Gastrocnemius medialis (tissue), 4 donors: Measurements from ENCODE around the gene LPGAT1. TPM values are rescaled to one million over a fixed set of nuclear protein-coding genes. Genes with fewer than 3 reads are reported as not detected.

Experiments used
- ATAC-seq, 2 donors: fragments of 150-250 bp; one replicate each; pipeline ENCODE4 v1.9.1; 2016
- DNase-seq, 2 donors: peaks; one replicate each; pipeline ENCODE4 v3.0.0-alpha.2; 2019
- H3K27ac ChIP-seq, 4 donors: fragments of 200-600 bp; sonication (generic); 1 replicate in 1 of 4; 2 replicates in 3 of 4; pipeline ENCODE4 v1.5.1; 2016 to 2018; ENCODE audit warnings: mild to moderate bottlenecking in 2 of 4, moderate library complexity in 1 of 4
- H3K27me3 ChIP-seq, 3 donors: fragments of 200-600 bp; sonication (generic) in 2 of 3; 1 replicate in 1 of 3; 2 replicates in 2 of 3; pipeline versions ENCODE4 v1.5.1 to v1.6.0; 2016 to 2019; ENCODE audit warnings: mild to moderate bottlenecking in 1 of 3, moderate library complexity in 1 of 3
- H3K36me3 ChIP-seq, 2 donors: fragments of 200-600 bp; sonication (generic) in 1 of 2; one replicate each; pipeline ENCODE4 v1.5.1; 2017 to 2018
- H3K4me1 ChIP-seq, 2 donors: fragments of 200-600 bp; sonication (generic) in 1 of 2; one replicate each; pipeline ENCODE4 v1.5.1; 2016 to 2017; ENCODE audit warnings: mild to moderate bottlenecking in 2 of 2
- H3K4me3 ChIP-seq, 4 donors: fragments of 200-600 bp; sonication (generic) in 3 of 4; 1 replicate in 1 of 4; 2 replicates in 3 of 4; pipeline ENCODE4 v1.5.1; 2016 to 2019; ENCODE audit warnings: mild to moderate bottlenecking in 2 of 4
- H3K9me3 ChIP-seq, 3 donors: fragments of 200-600 bp; sonication (generic) in 2 of 3; 1 replicate in 1 of 3; 2 replicates in 2 of 3; pipeline ENCODE4 v1.5.1; 2016 to 2019
- CTCF ChIP-seq, 5 experiments: fragments of 450-650 bp in 3 of 5; fragments of 200-600 bp in 2 of 5; sonication (generic) in 2 of 5; IDR thresholded peaks in 4 of 5; conservative IDR thresholded peaks in 1 of 5; 1 replicate in 4 of 5; 2 replicates in 1 of 5; pipeline ENCODE4 v1.5.1; 2016 to 2019; ENCODE audit warnings: antibody characterized with exemption in 5 of 5, mild to moderate bottlenecking in 3 of 5, moderate library complexity in 3 of 5
- POLR2A ChIP-seq, 2 donors: fragments of 450-650 bp; IDR thresholded peaks; one replicate each; pipeline ENCODE4 v1.6.1; 2017; ENCODE audit warnings: antibody characterized with exemption in 2 of 2, mild to moderate bottlenecking in 2 of 2, moderate library complexity in 2 of 2
- in situ Hi-C, 4 donors: fragments of 200-750 bp; cut with MboI; loops; one replicate each; pipeline versions ENCODE4 v1.15.0 to v1.8.0; 2017; ENCODE audit warnings: low sequenced_read_pairs in 4 of 4
- intact Hi-C: fragments of 100-400 bp; cut with DNase I; formaldehyde crosslinking; loops from one replicate; pipeline ENCODE4 v1.15.1; 2023; ENCODE audit warnings: low total_unique reads
- total RNA-seq, 4 donors: library from RNA; depleted of rRNA; stranded (reverse); fragments of >200 nt; gene quantifications; one replicate each; pipeline versions ENCODE4 v1.1.0 to v1.2.3, GENCODE V29; 2016

The LPGAT1 gene
- total RNA-seq, 4 donors from 2014 or later: 11.2 to 51.4 (median 21.5) TPM

- Histone ChIP-seq H3K36me3 (peaks cover 0 to 5% of the 10 kb centered on the region in 2 donors), H3K27me3 (no peaks in the 10 kb centered on the region), H3K27ac (no peak overlapping the region), H3K9me3 (no peaks in the 10 kb centered on the region), H3K4me1 (no peaks in the 10 kb centered on the region), H3K4me3 (no peak overlapping the region)
- TF ChIP-seq POLR2A (IDR thresholded peaks at IDR 0.05) (no peak), CTCF (IDR thresholded peaks at IDR 0.05 in 4 of 5, conservative IDR thresholded peaks at IDR 0.05 in 1 of 5) (no peak)
- in situ Hi-C loops (no loop called here), intact Hi-C loops (no loop called here)
- DNase-seq (no peak), ATAC-seq (no peak)
Observed at GRCh38 chr1:211756471-211757020, 74.0 kb downstream of the LPGAT1 start.

GRCh38 chr1:211753649-211754251, 76.8 kb downstream of the LPGAT1 start:
- Histone ChIP-seq H3K27ac (no peak overlapping the region), H3K4me3 (no peak overlapping the region), H3K27me3 (no peaks in the 10 kb centered on the region), H3K9me3 (no peaks in the 10 kb centered on the region), H3K4me1 (no peaks in the 10 kb centered on the region), H3K36me3 (peaks cover 0 to 24% of the 10 kb centered on the region in 2 donors)
- intact Hi-C loops (no loop called here), in situ Hi-C loops (no loop called here)
- no peak for ATAC-seq
- TF ChIP-seq POLR2A (IDR thresholded peaks at IDR 0.05): no peak
- no peak for TF ChIP-seq CTCF (IDR thresholded peaks at IDR 0.05 in 4 of 5, conservative IDR thresholded peaks at IDR 0.05 in 1 of 5)
- no peak for DNase-seq

- DNase-seq (no peak), ATAC-seq (no peak)
- intact Hi-C loops: no loop called here
- no peaks in the 10 kb centered on the region for H3K27me3 ChIP-seq
- peaks cover 0 to 28% of the 10 kb centered on the region in 2 donors for H3K36me3 ChIP-seq
- H3K4me3 ChIP-seq: no peak overlapping the region
- no peaks in the 10 kb centered on the region for H3K9me3 ChIP-seq
- H3K4me1 ChIP-seq: no peaks in the 10 kb centered on the region
- TF ChIP-seq CTCF (IDR thresholded peaks at IDR 0.05 in 4 of 5, conservative IDR thresholded peaks at IDR 0.05 in 1 of 5): no peak
- no peak for TF ChIP-seq POLR2A (IDR thresholded peaks at IDR 0.05)
- in situ Hi-C loops: no loop called here
- H3K27ac ChIP-seq: no peak overlapping the region
Observed at GRCh38 chr1:211752951-211753486, 77.5 kb downstream of the LPGAT1 start.

- Histone ChIP-seq H3K4me1 (no peaks in the 10 kb centered on the region), H3K9me3 (no peaks in the 10 kb centered on the region), H3K4me3 (no peak overlapping the region), H3K27ac (no peak overlapping the region), H3K27me3 (no peaks in the 10 kb centered on the region), H3K36me3 (peaks cover 0 to 35% of the 10 kb centered on the region in 2 donors)
- ATAC-seq (no peak), DNase-seq (no peak)
- TF ChIP-seq CTCF (IDR thresholded peaks at IDR 0.05 in 4 of 5, conservative IDR thresholded peaks at IDR 0.05 in 1 of 5) (no peak), POLR2A (IDR thresholded peaks at IDR 0.05) (no peak)
- intact Hi-C loops (no loop called here), in situ Hi-C loops (no loop called here)
Observed at GRCh38 chr1:211752317-211752716, 78.2 kb downstream of the LPGAT1 start.
